IMR-90 (cell line): ENCODE data around the gene ILF2.

ENCODE experiments used
- BHLHE40 ChIP-seq: fragments of 150-350 bp; IDR thresholded peaks from 2 replicates; pipeline ENCODE4 v1.6.1; 2016; ENCODE audit warnings: mild to moderate bottlenecking, low read depth, low read length
- CEBPB ChIP-seq: IDR thresholded peaks from 2 replicates; pipeline ENCODE4 v1.6.1; 2012; ENCODE audit warnings: low read depth, low read length, improper control_type of control experiment
- CHD1 ChIP-seq: IDR thresholded peaks from 2 replicates; pipeline ENCODE4 v1.6.1; 2012; ENCODE audit warnings: low read depth, low read length, improper control_type of control experiment
- CTCF ChIP-seq: conservative IDR thresholded peaks from 2 replicates; pipeline ENCODE4 v1.5.1; 2012; ENCODE audit warnings: mild to moderate bottlenecking, low read depth, low read length, improper control_type of control experiment
- FOS ChIP-seq: fragments of 150-350 bp; IDR thresholded peaks from 2 replicates; pipeline ENCODE4 v1.6.1; 2016; ENCODE audit warnings: low read depth, low read length
- MAFK ChIP-seq: IDR thresholded peaks from 2 replicates; pipeline ENCODE4 v1.6.1; 2012; ENCODE audit warnings: low read depth, low read length, improper control_type of control experiment
- MAZ ChIP-seq: IDR thresholded peaks from 2 replicates; pipeline ENCODE4 v1.6.1; 2012; ENCODE audit warnings: low read depth, mild to moderate bottlenecking, low read length, improper control_type of control experiment, moderate library complexity, borderline replicate concordance
- MXI1 ChIP-seq: IDR thresholded peaks from 2 replicates; pipeline ENCODE4 v1.6.1; 2012; ENCODE audit warnings: low read depth, mild to moderate bottlenecking, low read length, moderate library complexity, borderline replicate concordance
- POLR2A ChIP-seq: IDR thresholded peaks from 2 replicates; pipeline ENCODE4 v1.6.1; 2012; ENCODE audit warnings: mild to moderate bottlenecking, low read depth, low read length
- RAD21 ChIP-seq: IDR thresholded peaks from 2 replicates; pipeline ENCODE4 v1.6.1; 2012; ENCODE audit warnings: low read length, improper control_type of control experiment
- RFX5 ChIP-seq: IDR thresholded peaks from 2 replicates; pipeline ENCODE4 v1.8.0; 2012; ENCODE audit warnings: low read depth, mild to moderate bottlenecking, low read length, moderate library complexity
- SMC3 ChIP-seq: fragments of 150-350 bp; IDR thresholded peaks from 2 replicates; pipeline ENCODE4 v1.6.1; 2016; ENCODE audit warnings: low read depth, mild to moderate bottlenecking, antibody characterized with exemption, low read length, moderate library complexity
- USF2 ChIP-seq: fragments of 150-350 bp; IDR thresholded peaks from 2 replicates; pipeline ENCODE4 v1.6.1; 2017; ENCODE audit warnings: mild to moderate bottlenecking, antibody characterized with exemption, low read length, low read depth

GRCh38 chr1:153682730-153683129 lies 11.9 kb upstream of the ILF2 start:
- TF ChIP-seq MXI1: no peak
- TF ChIP-seq CTCF: no peak
- no peak for TF ChIP-seq POLR2A
- no peak for TF ChIP-seq RFX5
- no peak for TF ChIP-seq MAZ
- no peak for TF ChIP-seq RAD21
- TF ChIP-seq USF2: no peak
- no peak for TF ChIP-seq CEBPB
- no peak for TF ChIP-seq BHLHE40
- no peak for TF ChIP-seq FOS
- TF ChIP-seq CHD1: no peak
- no peak for TF ChIP-seq SMC3
- no peak for TF ChIP-seq MAFK
